HCT116 (cell line): Measurements from ENCODE around the gene PGM2. TPM values are rescaled to one million over a fixed set of nuclear protein-coding genes. Genes with fewer than 3 reads are reported as not detected.

Experiments
- ATAC-seq: fragments of 200-7000 bp; cut with Tn5 transposase; 2 replicates; pipeline ENCODE4 v1.9.1; 2020; ENCODE audit warnings: mild to moderate bottlenecking, moderate library complexity
- BruUV-seq: library from RNA; stranded (reverse); fragments of 400-500 nt; replicated peaks from 2 replicates; lab custom pipeline; 2021; lab: Mats Ljungman, UMichigan
- CTCF ChIA-PET: fragments of 300-600 bp; sonication (Branson Sonifier 250); formaldehyde crosslinking; loops from one replicate; lab custom pipeline; 2021; ENCODE audit warnings: antibody characterized with exemption; lab: Charles Lee
- POLR2A ChIA-PET: fragments of 300-600, 350-600 bp; sonication (Branson Sonifier 250); formaldehyde crosslinking; loops from one replicate; lab custom pipeline; 2021; ENCODE audit warnings: antibody characterized with exemption; lab: Charles Lee
- RAD21 ChIA-PET, 2 experiments: fragments of 300-600 bp; sonication (Branson Sonifier 250); formaldehyde crosslinking; loops; one replicate each; lab custom pipeline; 2023; ENCODE audit warnings: low total read pairs in 2 of 2; ENCODE audit not compliant: uncharacterized antibody in 2 of 2, unreplicated experiment in 2 of 2, low non-redundant PET in 1 of 2; lab: Charles Lee
- DNase-seq: peaks from one replicate; pipeline ENCODE4 v3.0.0-alpha.2; 2010; ENCODE audit warnings: low read depth, low spot score
- H2AFZ ChIP-seq: fragments of 200-600 bp; shearing (Covaris generic), sonication (generic); 2 replicates; pipeline ENCODE4 v1.6.1; 2017; ENCODE audit warnings: low read depth, mixed run types, mixed read lengths, antibody characterized with exemption, low read length; ENCODE audit not compliant: poor library complexity, severe bottlenecking
- H3K27ac ChIP-seq: 2 replicates; pipeline ENCODE4 v1.5.1; 2012; ENCODE audit warnings: low read depth, low read length
- H3K27me3 ChIP-seq: fragments of 200-600 bp; sonication (generic); 2 replicates; pipeline ENCODE4 v1.6.1; 2016; ENCODE audit warnings: mixed run types, low read length, mixed read lengths; ENCODE audit not compliant: insufficient read depth
- H3K36me3 ChIP-seq, 2 experiments: fragments of 200-500 bp in 1 of 2; fragments of 200-600 bp in 1 of 2; sonication (Bioruptor generic) in 1 of 2; sonication (generic) in 1 of 2; 2 replicates each; pipeline versions ENCODE4 v1.5.1 to v1.6.1; 2014 to 2016; ENCODE audit warnings: low read length in 2 of 2, inconsistent platforms in 1 of 2, mixed read lengths in 1 of 2, mixed run types in 1 of 2; ENCODE audit not compliant: insufficient read depth in 2 of 2, control insufficient read depth in 1 of 2
- H3K4me1 ChIP-seq, 2 experiments: fragments of 200-600 bp in 1 of 2; sonication (generic) in 1 of 2; 2 replicates each; pipeline versions ENCODE4 v1.5.1 to v1.6.1; 2012 to 2017; ENCODE audit warnings: low read length in 2 of 2, inconsistent platforms in 1 of 2, mild to moderate bottlenecking in 1 of 2, mixed read lengths in 1 of 2, mixed run types in 1 of 2, moderate library complexity in 1 of 2; ENCODE audit not compliant: insufficient read depth in 2 of 2, control insufficient read depth in 1 of 2
- H3K4me2 ChIP-seq: fragments of 200-600 bp; sonication (generic); 2 replicates; pipeline ENCODE4 v1.6.1; 2017; ENCODE audit warnings: mixed run types, low read length, mixed read lengths
- H3K4me3 ChIP-seq, 2 experiments: fragments of 200-600 bp in 1 of 2; sonication (generic) in 1 of 2; replicated peaks in 1 of 2; 2 replicates each; pipeline ENCODE4 v1.5.1; 2011 to 2016; ENCODE audit warnings: low read length in 2 of 2, control low read depth in 1 of 2, low read depth in 1 of 2, mild to moderate bottlenecking in 1 of 2, mixed read lengths in 1 of 2, mixed run types in 1 of 2
- H3K79me2 ChIP-seq: fragments of 200-600 bp; sonication (generic); 2 replicates; pipeline ENCODE4 v1.6.1; 2017; ENCODE audit warnings: mild to moderate bottlenecking, mixed run types, low read length, moderate library complexity, mixed read lengths; ENCODE audit not compliant: insufficient read depth
- H3K9ac ChIP-seq: fragments of 200-600 bp; sonication (generic); 2 replicates; pipeline ENCODE4 v1.6.1; 2016; ENCODE audit warnings: low read length, mixed read lengths
- H3K9me2 ChIP-seq: fragments of 200-600 bp; sonication (generic), shearing (Covaris generic); 2 replicates; pipeline ENCODE4 v1.6.1; 2017; ENCODE audit warnings: mixed run types, mild to moderate bottlenecking, moderate library complexity; ENCODE audit not compliant: insufficient read depth
- H3K9me3 ChIP-seq, 2 experiments: fragments of 200-500 bp in 1 of 2; fragments of 200-600 bp in 1 of 2; sonication (Bioruptor generic) in 1 of 2; sonication (generic) in 1 of 2; 2 replicates each; pipeline ENCODE4 v1.6.1; 2014 to 2017; ENCODE audit warnings: low read length in 2 of 2, mixed read lengths in 2 of 2, inconsistent platforms in 1 of 2, low read depth in 1 of 2, mild to moderate bottlenecking in 1 of 2, mixed run types in 1 of 2, moderate library complexity in 1 of 2; ENCODE audit not compliant: control insufficient read depth in 1 of 2, insufficient read depth in 1 of 2
- H4K20me1 ChIP-seq: fragments of 200-600 bp; sonication (generic), shearing (Covaris generic); 2 replicates; pipeline ENCODE4 v1.6.1; 2017; ENCODE audit warnings: mixed run types, mild to moderate bottlenecking, moderate library complexity; ENCODE audit not compliant: insufficient read depth
- ATF3 ChIP-seq: IDR thresholded peaks from 2 replicates; pipeline ENCODE4 v1.6.1; 2012
- CBX3 ChIP-seq: IDR thresholded peaks from 2 replicates; pipeline ENCODE4 v1.6.1; 2012; ENCODE audit warnings: low read depth
- CEBPB ChIP-seq: IDR thresholded peaks from 2 replicates; pipeline ENCODE4 v1.6.1; 2012; ENCODE audit warnings: low read depth
- CTCF ChIP-seq, 3 experiments: fragments of 200-600 bp in 1 of 3; sonication (generic) in 1 of 3; IDR thresholded peaks in 2 of 3; conservative IDR thresholded peaks in 1 of 3; 2 replicates each; pipeline ENCODE4 v1.5.1; 2012 to 2017; ENCODE audit warnings: low read depth in 2 of 3, low read length in 2 of 3, antibody characterized with exemption in 1 of 3, borderline replicate concordance in 1 of 3, control low read depth in 1 of 3, mild to moderate bottlenecking in 1 of 3, mixed read lengths in 1 of 3, mixed run types in 1 of 3, moderate library complexity in 1 of 3; ENCODE audit not compliant: insufficient read depth in 1 of 3
- EGR1 ChIP-seq: IDR thresholded peaks from 2 replicates; pipeline ENCODE4 v1.6.1; 2012; ENCODE audit warnings: low read depth
- ELF1 ChIP-seq: IDR thresholded peaks from 2 replicates; pipeline ENCODE4 v1.6.1; 2012; ENCODE audit warnings: low read depth, borderline replicate concordance
- EZH2 ChIP-seq: fragments of 200-600 bp; sonication (generic); IDR thresholded peaks from 2 replicates; pipeline ENCODE4 v1.6.1; 2017; ENCODE audit warnings: antibody characterized with exemption, mixed run types
- FOSL1 ChIP-seq: IDR thresholded peaks from 2 replicates; pipeline ENCODE4 v1.6.1; 2012; ENCODE audit warnings: low read depth
- JUND ChIP-seq: IDR thresholded peaks from 2 replicates; pipeline ENCODE4 v1.6.1; 2012
- MAX ChIP-seq: IDR thresholded peaks from 2 replicates; pipeline ENCODE4 v1.6.1; 2012
- POLR2A ChIP-seq: IDR thresholded peaks from 2 replicates; pipeline ENCODE4 v1.7.0; 2011; ENCODE audit warnings: borderline replicate concordance; ENCODE audit not compliant: insufficient read depth, insufficient read length; ENCODE audit errors: extremely low read depth
- RAD21 ChIP-seq: IDR thresholded peaks from 2 replicates; pipeline ENCODE4 v1.6.1; 2012; ENCODE audit warnings: low read depth, mild to moderate bottlenecking
- REST ChIP-seq: IDR thresholded peaks from 2 replicates; pipeline ENCODE4 v1.6.1; 2012; ENCODE audit warnings: low read depth
- SIN3A ChIP-seq: IDR thresholded peaks from 2 replicates; pipeline ENCODE4 v1.6.1; 2012; ENCODE audit warnings: low read depth
- SRF ChIP-seq: IDR thresholded peaks from 2 replicates; pipeline ENCODE4 v1.6.1; 2012; ENCODE audit warnings: low read depth
- TCF7L2 ChIP-seq: IDR thresholded peaks from 2 replicates; pipeline ENCODE4 v1.7.0; 2011; ENCODE audit warnings: borderline replicate concordance, inconsistent platforms; ENCODE audit not compliant: insufficient read depth, insufficient read length; ENCODE audit errors: extremely low read depth
- YY1 ChIP-seq: IDR thresholded peaks from 2 replicates; pipeline ENCODE4 v1.6.1; 2011; ENCODE audit warnings: low read length, low read depth, moderate library complexity, mild to moderate bottlenecking; ENCODE audit not compliant: insufficient replicate concordance; ENCODE audit errors: extremely low read depth
- ZBTB33 ChIP-seq: IDR thresholded peaks from 2 replicates; pipeline ENCODE4 v1.6.1; 2011; ENCODE audit warnings: mild to moderate bottlenecking, low read length, moderate library complexity; ENCODE audit not compliant: insufficient replicate concordance; ENCODE audit errors: extremely low read depth
- ZFX ChIP-seq: fragments of 450-650 bp; IDR thresholded peaks from 2 replicates; pipeline ENCODE4 v1.6.1; 2017
- ZNF274 ChIP-seq: fragments of 200-500 bp; sonication (Bioruptor generic); IDR thresholded peaks from 2 replicates; pipeline ENCODE4 v1.6.1; 2014; ENCODE audit warnings: mild to moderate bottlenecking, low read depth, low read length, inconsistent platforms
- intact Hi-C: fragments of 100-400 bp; cut with micrococcal nuclease; formaldehyde crosslinking; loops from 2 replicates; pipeline ENCODE4 v1.10.0; 2022
- total RNA-seq: library from RNA; stranded (reverse); gene quantifications from one replicate; pipeline ENCODE4 v1.2.1, GENCODE V29; 2021; ENCODE audit not compliant: unreplicated experiment

PGM2 gene
- total RNA-seq, 1 experiment from 2014 or later: 48.6 TPM

GRCh38 chr4:37904824-37905223 is 78.3 kb downstream of the PGM2 start:
- no peak for TF ChIP-seq MAX
- no peak for TF ChIP-seq ZFX
- TF ChIP-seq SIN3A: no peak
- no peak for TF ChIP-seq ELF1
- TF ChIP-seq ZBTB33: no peak
- TF ChIP-seq EZH2: no peak
- TF ChIP-seq ATF3: no peak
- TF ChIP-seq SRF: no peak
- no peak for TF ChIP-seq CTCF (IDR thresholded peaks at IDR 0.05 in 2 of 3, conservative IDR thresholded peaks at IDR 0.05 in 1 of 3; ENCODE audit: borderline replicate concordance in 1 of 3, insufficient read depth in 1 of 3, low read depth in 2 of 3, low read length in 2 of 3)
- no peak for TF ChIP-seq EGR1
- no peak for TF ChIP-seq POLR2A
- no peak for TF ChIP-seq JUND
- TF ChIP-seq CBX3: no peak
- TF ChIP-seq CEBPB: no peak
- TF ChIP-seq ZNF274: no peak
- TF ChIP-seq TCF7L2: no peak
- no peak for TF ChIP-seq YY1
- no peak for TF ChIP-seq FOSL1
- TF ChIP-seq REST: no peak
- no peak for TF ChIP-seq RAD21
- H3K36me3 ChIP-seq: no peaks in the 10 kb centered on the region
- no peaks in the 10 kb centered on the region for H3K9me2 ChIP-seq
- POLR2A ChIA-PET: no interaction called here
- no peak for ATAC-seq
- H3K4me1 ChIP-seq: peaks cover 0 to 6% of the 10 kb centered on the region in 2 experiments; a peak in 2 of 4 replicates
- no peak overlapping the region for H3K9ac ChIP-seq
- no peaks in the 10 kb centered on the region for H3K27me3 ChIP-seq
- BruUV-seq: no TSS peak
- RAD21 ChIA-PET: no interaction called here
- no peaks in the 10 kb centered on the region for H3K9me3 ChIP-seq
- DNase-seq: no peak
- CTCF ChIA-PET: no interaction called here
- no peaks in the 10 kb centered on the region for H4K20me1 ChIP-seq
- no peak overlapping the region for H3K27ac ChIP-seq
- H3K4me3 ChIP-seq: no peak overlapping the region
- no peak overlapping the region for H3K4me2 ChIP-seq
- H3K79me2 ChIP-seq: no peaks in the 10 kb centered on the region
- intact Hi-C loops: no loop called here
- no peak overlapping the region for H2AFZ ChIP-seq
